Cardiac muscle cell (in vitro differentiated cells and primary cell): ENCODE results near the gene TOE1. TPM values are rescaled to one million over a fixed set of nuclear protein-coding genes. Genes with fewer than 3 reads are reported as not detected.

Experiments used
- DNase-seq, 2 donors: peaks; one replicate each; pipeline versions ENCODE4 v3.0.0 to v3.0.0-alpha.2; 2010 to 2017; ENCODE audit warnings: low read depth in 1 of 2, low spot score in 1 of 2
- H3K27ac ChIP-seq: fragments of 200-600 bp; sonication (generic); 2 replicates; pipeline ENCODE4 v1.5.1; 2016
- H3K27me3 ChIP-seq: fragments of 200-600 bp; sonication (generic); 2 replicates; pipeline ENCODE4 v1.6.0; 2016; ENCODE audit warnings: control low read depth
- H3K36me3 ChIP-seq: fragments of 200-600 bp; sonication (generic); 2 replicates; pipeline ENCODE4 v1.5.1; 2016; ENCODE audit warnings: control low read depth
- H3K4me1 ChIP-seq: fragments of 200-600 bp; sonication (generic); 2 replicates; pipeline ENCODE4 v1.8.1; 2017; ENCODE audit warnings: low read depth, mild to moderate bottlenecking, mixed run types
- H3K4me3 ChIP-seq: fragments of 200-600 bp; sonication (generic); 2 replicates; pipeline ENCODE4 v1.5.1; 2016; ENCODE audit warnings: mild to moderate bottlenecking
- H3K9me3 ChIP-seq: fragments of 200-600 bp; sonication (generic); 2 replicates; pipeline ENCODE4 v1.5.1; 2017; ENCODE audit warnings: low read depth, mild to moderate bottlenecking, control low read depth
- CTCF ChIP-seq: IDR thresholded peaks from 2 replicates; pipeline ENCODE4 v1.5.1; 2012; ENCODE audit warnings: low read depth, mild to moderate bottlenecking, low read length
- polyA plus RNA-seq: library from polyadenylated mRNA; unstranded; fragments of >200 nt; fragmentation: Nextera tagmentation; extraction: Ambion mirVana; gene quantifications from 2 replicates; pipeline ENCODE4 v1.2.1, GENCODE V29; 2016
- total RNA-seq: library from RNA; depleted of rRNA; stranded (reverse); fragments of >200 nt; gene quantifications from 2 replicates; pipeline ENCODE4 v1.2.3, GENCODE V29; 2016

Gene TOE1
- total and polyA plus RNA-seq, 2 experiments from 2014 or later = 9.1 to 13.4 TPM

GRCh38 chr1:45335855-45336324 lies 4.1 kb upstream of the TOE1 start:
- Histone ChIP-seq H3K27me3 (no peaks in the 10 kb centered on the region), H3K27ac (no peak overlapping the region), H3K9me3 (no peaks in the 10 kb centered on the region), H3K36me3 (peaks cover 2% of the 10 kb centered on the region), H3K4me3 (no peak overlapping the region), H3K4me1 (peaks cover 2% of the 10 kb centered on the region)
- TF ChIP-seq CTCF = no peak
- DNase-seq = no peak

DNA sequence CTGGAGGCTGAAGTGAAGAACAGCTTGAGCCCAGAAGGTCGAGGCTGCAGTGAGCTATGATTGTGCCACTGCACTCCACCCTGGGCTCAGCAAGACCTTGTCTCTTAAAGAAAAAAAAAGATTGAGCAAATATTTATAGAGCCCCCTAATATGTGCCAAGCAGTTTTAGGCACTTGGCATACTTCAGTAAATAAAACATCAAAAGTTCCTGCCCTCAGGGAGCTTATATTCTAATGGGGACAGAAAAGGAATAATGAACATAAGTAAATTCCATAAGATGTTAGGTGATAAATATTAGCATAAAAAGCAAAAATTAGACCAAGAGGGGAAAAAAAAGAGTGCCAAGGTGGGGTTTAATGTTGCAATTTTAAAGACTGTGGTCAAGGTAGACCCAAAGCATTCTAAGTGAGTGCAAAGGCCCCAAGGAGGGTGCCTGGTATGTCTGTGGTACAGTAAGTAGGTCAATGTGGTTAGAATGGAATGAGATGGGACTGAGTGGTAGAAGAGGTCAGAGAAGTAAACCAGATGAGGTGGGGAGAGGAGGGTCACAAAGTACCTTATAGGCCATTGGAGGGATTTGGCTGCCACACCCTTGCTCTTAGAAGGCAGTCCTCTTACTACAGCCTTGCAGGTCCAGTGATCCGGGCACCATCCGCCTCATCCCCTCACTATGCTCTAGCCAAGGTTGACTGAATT lies 2.2 kb upstream of the TOE1 start:
- no peak overlapping the region for H3K27ac ChIP-seq
- peaks cover 5% of the 10 kb centered on the region for H3K4me1 ChIP-seq
- H3K4me3 ChIP-seq = no peak overlapping the region
- H3K9me3 ChIP-seq = no peaks in the 10 kb centered on the region
- DNase-seq = no peak
- peaks cover 9% of the 10 kb centered on the region for H3K36me3 ChIP-seq
- TF ChIP-seq CTCF = no peak
- H3K27me3 ChIP-seq = no peaks in the 10 kb centered on the region

- peak overlapping the region; percentile 93 for H3K27ac ChIP-seq
- H3K27me3 ChIP-seq = no peaks in the 10 kb centered on the region
- H3K4me1 ChIP-seq = peaks cover 5% of the 10 kb centered on the region
- H3K4me3 ChIP-seq = peak overlapping the region; percentile 69
- no peak for TF ChIP-seq CTCF
- peak in 1 of 2 donors; percentile 17 for DNase-seq
- no peaks in the 10 kb centered on the region for H3K9me3 ChIP-seq
- H3K36me3 ChIP-seq = peaks cover 14% of the 10 kb centered on the region
Measured at GRCh38 chr1:45340816-45341466, 971 bp downstream of the TOE1 start.

DNA sequence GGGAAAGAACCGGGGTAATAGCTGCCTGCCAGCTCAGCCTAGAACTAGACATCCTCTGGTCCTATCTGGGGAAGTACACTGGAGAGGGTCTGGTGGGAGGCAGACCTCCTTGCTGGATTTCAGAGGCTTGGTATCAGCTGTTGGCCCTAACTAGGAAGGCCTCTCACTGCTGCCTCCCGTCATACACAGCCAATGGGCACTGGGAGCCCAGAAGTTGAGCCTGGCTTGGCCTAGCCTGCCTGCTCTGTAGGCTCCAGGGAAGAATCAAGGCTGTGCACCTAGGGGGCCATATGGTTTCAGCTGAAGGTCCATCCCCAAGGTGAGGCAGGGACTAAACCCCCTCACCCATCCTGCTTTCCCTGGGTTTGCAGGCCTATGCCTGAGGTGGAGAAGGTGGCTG lies 4.5 kb downstream of the TOE1 start:
- H3K36me3 ChIP-seq = peaks cover 14% of the 10 kb centered on the region
- H3K27ac ChIP-seq = no peak overlapping the region
- H3K9me3 ChIP-seq = no peaks in the 10 kb centered on the region
- H3K27me3 ChIP-seq = no peaks in the 10 kb centered on the region
- TF ChIP-seq CTCF = no peak
- H3K4me1 ChIP-seq = peaks cover 19% of the 10 kb centered on the region
- no peak overlapping the region for H3K4me3 ChIP-seq
- DNase-seq = no peak

DNA sequence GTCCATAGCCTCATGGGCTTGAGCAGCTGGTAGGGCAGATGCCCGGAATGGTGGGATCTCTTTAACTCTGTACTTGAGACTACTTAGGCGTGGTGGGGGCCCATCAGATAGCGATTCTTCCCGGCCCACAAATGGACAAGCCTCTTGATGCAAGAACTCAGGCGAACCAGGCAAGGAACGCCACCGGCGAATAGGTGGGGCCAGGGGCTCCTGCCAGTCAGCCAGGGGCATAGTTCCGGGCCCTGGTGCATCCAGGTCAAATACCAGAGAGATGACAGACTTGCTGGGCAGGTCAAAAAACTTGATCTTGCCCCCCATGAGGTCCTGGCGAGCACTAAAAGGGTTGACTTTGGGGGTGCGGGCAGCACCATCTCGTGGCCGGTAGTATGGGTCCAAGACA lies 5.0 kb downstream of the TOE1 start:
- H3K36me3 ChIP-seq = peaks cover 14% of the 10 kb centered on the region
- no peak for DNase-seq
- H3K27ac ChIP-seq = no peak overlapping the region
- no peak overlapping the region for H3K4me3 ChIP-seq
- no peaks in the 10 kb centered on the region for H3K9me3 ChIP-seq
- TF ChIP-seq CTCF = no peak
- no peaks in the 10 kb centered on the region for H3K27me3 ChIP-seq
- peaks cover 20% of the 10 kb centered on the region for H3K4me1 ChIP-seq
